CD4-positive, alpha-beta T cell treated with Interferon gamma for 1 hour (primary cell): ENCODE measurements around the gene CHRFAM7A.
"Not testable (repeated sequence)": the region's sequence is repeated elsewhere in the genome, so short reads cannot be mapped to it uniquely, and the experiment has no call there.

Experiments
- DNase-seq: peaks from one replicate; pipeline ENCODE4 v3.0.0-alpha.2; 2020

Gene CHRFAM7A

GRCh38 chr15:30315704-30316103, 77.6 kb downstream of the CHRFAM7A start:
- not testable (repeated sequence) for DNase-seq

- not testable (repeated sequence) for DNase-seq
Observed at GRCh38 chr15:30310575-30310974, 82.8 kb downstream of the CHRFAM7A start.
